HG03103 (cell line): ENCODE measurements around the gene ABHD12B.
"Not testable (repeated sequence)": the region's sequence is repeated elsewhere in the genome, so short reads cannot be mapped to it uniquely, and the experiment has no call there.

Experiments
- ATAC-seq: cut with Tn5 transposase; IDR thresholded peaks from one replicate; pipeline ENCODE4 v1.9.1; 2021; ENCODE audit warnings: low read depth; ENCODE audit not compliant: unreplicated experiment

ABHD12B gene

DNA sequence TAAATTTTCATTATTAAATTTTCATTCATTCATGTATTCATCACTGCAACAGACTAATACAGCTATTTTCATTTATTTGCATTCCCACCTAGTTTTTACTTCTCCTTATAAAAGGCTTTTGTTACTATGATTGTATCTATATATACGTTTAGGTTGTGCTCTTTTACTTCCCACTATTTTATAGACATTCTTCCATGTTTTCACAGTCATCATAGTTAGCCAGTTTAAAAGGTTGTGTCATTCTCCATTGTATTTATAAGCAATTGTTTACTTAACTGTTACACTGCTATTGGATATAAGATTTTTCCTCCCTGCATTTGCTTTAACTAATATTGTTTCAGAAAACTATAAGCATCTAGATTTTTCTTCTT is 12.0 kb downstream of the ABHD12B start:
- ATAC-seq = no peak

DNA sequence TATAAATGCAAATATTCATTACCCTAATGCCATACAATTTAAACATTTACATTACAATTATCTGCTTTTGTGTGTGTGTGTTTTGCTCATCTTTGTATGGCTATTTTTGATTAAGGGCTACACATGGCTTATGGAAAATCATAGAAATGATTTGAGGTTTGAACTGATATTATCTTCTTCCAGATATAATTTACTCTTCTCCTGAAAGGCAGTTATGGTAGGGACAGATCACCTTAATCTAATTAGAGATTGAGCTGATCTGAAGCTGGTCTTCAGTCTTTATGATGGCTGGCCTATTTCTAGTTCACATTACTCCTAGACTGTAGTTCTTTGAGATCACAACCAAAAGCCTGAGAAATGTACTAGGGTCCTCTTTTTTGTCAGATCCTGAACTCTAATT is 15.6 kb downstream of the ABHD12B start:
- ATAC-seq = no peak

DNA sequence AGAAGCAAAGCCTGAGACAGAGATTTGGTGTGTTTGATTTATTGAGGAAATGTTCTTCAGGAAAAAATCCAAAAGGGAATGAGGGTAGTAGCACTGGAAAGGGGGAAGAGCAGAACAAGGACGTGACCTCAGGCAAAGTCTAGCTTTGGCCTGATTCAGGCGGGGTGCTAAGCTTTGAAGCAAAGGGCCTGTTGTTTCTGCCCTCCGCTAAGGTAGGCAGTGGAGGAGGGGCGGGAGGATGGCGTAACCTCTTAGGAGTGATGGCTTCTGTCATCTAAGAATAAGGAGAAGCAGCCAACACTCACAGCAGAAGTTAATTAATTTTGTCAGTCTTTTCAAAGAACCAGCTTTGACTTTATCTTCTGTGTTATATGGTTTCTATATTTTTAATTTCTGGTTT is 20.4 kb downstream of the ABHD12B start:
- ATAC-seq = no peak

DNA sequence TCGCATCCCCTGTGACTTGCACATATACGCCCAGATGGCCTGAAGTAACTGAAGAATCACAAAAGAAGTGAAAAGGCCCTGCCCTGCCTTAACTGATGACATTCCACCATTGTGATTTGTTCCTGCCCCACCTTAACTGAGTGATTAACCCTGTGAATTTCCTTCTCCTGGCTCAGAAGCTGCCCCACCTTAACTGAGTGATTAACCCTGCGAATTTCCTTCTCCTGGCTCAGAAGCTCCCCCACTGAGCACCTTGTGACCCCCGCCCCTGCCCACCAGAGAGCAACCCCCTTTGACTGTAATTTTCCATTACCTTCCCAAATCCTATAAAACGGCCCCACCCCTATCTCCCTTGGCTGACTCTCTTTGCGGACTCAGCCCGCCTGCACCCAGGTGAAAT is 24.6 kb downstream of the ABHD12B start:
- not testable (repeated sequence) for ATAC-seq

DNA sequence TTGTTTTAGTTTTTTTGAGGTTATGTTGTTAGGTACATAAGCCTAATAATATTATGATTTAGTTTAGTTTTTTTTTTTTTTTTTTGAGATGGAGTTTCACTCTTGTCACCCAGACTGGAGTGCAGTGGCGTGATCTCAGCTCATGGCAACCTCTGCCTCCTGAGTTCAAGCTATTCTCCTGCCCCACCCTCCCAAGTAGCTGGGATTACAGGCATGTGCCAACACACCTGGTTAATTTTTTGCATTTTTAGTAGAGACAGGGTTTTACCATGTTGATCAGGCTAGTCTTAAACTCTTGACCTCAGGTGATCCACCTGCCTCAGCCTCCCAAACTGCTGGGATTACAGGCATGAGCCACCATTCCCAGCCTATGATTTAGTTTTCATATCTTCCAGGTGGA is 25.2 kb downstream of the ABHD12B start:
- not testable (repeated sequence) for ATAC-seq

DNA sequence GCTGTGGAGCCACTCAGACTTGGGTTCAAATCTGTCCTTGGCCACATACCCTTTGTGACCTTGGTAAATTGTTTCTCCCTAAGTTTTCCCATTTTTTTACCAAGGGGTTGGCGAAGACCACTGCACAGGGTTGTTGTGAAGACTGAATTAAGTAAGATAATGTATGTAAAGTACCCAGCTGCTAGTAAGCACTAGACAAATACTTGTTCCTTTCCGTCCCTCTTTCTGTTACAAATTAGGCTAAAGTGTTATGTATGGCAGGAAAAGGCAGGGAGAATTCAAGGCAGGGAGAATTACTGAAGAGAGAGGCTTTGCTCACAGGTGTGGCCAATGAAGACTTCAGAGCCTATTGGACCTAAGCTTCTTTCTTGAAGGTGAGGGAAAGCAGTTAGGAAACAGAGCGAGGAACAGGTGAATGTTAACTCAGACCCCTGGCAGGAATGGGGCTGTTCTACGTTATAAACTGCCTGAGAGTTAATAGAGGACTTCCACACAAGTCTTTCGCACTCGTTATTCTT is 25.9 kb downstream of the ABHD12B start:
- no peak for ATAC-seq

DNA sequence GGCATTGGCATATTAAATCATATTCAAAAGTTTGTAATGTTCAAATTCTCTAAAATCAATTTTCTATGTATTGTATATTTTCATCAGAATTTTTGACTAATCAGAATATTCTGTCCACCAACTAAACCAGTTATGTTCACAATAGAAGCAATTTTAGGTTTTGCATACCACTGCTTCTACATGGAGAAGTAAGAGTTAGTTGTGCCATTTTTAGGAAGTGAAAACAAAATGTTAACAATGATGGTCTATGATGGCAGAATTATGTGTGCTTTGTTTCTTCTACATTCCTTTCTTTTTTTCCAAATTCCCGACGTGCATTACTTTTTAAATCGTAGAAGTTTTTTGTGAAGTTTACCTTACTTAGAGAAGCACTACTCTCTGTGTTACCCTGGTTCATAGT is 29.5 kb downstream of the ABHD12B start:
- ATAC-seq = no peak

DNA sequence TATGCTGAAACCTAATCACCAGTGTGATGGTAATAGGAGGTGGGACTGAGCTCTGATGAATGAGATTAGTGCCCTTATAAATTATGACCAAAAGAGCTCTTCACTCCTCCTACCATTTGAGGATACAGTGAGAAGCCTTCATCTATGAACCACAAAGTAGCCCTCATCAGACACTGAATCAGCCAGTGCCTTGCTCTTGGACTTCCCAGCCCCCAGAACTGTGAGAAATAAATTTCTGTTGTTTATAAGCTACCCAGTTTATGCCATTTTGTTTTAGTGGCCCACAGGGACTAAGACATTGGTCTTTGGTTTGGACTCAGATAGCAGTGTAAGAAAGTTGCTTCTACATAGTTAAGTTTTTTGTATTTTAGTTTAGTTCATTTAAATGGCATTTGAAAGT is 32.9 kb downstream of the ABHD12B start:
- no peak for ATAC-seq

DNA sequence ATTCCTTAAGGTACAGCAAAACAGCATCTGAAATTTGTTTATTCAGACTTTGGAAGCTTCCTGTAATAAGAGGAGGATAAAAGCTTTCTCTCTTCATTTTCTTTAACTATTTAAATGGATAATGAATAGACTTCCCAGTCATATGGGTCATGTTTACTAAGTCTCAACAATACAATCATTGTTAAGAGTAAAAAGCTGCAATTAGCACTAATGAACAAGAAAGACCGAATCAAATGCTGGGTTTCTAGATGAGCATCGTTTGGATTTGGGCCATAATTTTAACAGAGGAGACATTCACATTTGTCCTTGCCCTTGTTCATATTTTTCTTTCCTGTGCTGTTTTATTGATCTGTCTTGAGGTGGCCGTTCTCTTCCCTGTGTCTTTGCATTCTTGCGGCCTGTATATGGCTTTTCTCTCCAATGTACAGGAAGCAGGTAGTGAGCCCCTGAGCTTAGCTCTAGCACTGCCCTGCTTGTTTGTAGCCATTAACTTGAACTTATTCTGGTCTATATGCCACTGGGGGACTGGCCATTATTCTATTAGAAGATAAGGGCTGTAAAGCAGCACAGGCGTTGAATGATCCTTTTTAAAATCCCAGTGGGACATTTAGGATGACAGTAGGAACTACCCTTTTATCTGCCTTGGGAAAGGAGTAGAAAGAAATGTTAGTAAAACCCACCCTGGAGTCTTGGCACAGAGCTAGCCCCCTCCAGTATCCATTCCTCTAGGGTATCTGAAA is 34.6 kb downstream of the ABHD12B start:
- ATAC-seq = no peak

DNA sequence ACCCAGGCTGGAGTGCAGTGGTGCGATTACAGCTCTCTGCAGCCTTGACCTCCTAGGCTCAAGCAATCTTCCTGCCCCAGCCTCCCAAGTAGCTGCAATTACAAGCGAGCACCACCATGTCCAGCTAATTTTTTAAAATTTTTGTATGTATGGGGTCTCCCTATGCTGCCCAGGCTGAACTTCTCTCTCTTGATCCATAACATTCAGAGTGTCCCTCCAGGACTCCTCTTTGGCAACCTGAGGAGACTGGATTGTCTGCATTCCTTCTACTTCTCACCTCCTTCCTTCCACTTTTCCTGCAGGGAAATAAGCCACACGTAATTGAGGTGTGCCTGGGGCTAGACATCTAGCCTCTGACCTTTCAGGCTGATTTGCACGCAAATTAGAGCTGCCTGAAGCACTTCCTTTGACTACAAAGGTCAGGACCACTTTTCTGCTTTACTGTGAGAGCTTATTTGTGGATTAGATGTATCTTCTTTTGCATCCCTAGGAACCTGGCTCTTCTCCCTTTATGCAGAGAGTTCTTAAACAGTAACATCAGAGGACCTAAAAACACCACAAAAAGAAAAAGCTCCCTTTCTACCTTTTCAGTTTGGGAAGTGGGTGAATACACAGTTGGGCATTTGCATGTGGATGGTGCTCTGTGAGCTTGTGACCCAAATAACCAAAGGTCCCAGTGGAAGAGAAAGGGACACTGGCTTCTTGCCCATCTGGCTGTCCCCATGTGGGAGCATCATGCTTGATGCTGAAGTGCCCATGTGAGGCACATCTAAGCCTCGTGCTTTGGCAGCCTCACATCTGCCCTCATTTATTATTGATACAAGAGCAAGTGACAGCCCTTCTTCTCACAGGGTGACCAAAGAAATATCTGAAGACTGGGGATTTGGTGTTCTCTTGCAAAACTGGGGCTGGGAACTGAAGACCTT is 38.9 kb downstream of the ABHD12B start:
- no peak for ATAC-seq

DNA sequence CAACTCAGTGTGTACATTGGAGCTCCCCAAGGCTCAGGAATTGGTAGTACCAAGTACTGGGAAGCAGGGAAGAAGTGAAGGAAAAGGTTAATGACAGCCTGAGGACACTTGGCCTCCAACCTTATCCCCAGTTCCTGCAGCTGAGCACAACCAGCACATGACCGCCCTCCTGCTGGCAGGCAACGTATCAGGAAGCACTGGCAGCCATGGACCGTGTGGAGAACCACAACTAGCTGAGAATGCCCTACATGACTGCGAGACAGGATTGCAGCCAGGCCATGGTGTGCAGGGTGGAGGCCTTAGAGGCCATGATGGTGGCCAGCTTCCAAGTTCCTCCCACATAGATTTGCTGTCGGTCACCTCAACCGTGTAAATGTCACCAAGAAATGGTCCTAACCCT is 45.6 kb downstream of the ABHD12B start:
- no peak for ATAC-seq

DNA sequence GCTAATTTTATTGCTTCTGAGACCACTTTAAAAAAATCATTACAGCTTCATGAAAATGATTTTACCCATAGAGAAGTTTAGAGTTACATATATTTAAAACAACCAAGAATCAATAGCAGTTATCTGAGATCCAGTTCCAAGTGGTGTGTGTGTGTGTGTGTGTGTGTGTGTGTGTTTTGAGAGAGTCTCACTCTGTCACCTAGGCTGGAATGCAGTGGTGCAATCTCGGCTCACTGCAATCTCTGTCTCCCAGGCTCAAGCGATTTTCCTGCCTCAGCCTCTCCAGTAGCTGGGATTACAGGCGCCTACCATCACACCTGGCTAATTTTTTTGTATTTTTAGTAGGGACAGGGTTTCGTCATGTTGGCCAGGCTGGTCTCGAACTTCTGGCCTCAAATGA is 47.7 kb downstream of the ABHD12B start:
- ATAC-seq = not testable (repeated sequence)

DNA sequence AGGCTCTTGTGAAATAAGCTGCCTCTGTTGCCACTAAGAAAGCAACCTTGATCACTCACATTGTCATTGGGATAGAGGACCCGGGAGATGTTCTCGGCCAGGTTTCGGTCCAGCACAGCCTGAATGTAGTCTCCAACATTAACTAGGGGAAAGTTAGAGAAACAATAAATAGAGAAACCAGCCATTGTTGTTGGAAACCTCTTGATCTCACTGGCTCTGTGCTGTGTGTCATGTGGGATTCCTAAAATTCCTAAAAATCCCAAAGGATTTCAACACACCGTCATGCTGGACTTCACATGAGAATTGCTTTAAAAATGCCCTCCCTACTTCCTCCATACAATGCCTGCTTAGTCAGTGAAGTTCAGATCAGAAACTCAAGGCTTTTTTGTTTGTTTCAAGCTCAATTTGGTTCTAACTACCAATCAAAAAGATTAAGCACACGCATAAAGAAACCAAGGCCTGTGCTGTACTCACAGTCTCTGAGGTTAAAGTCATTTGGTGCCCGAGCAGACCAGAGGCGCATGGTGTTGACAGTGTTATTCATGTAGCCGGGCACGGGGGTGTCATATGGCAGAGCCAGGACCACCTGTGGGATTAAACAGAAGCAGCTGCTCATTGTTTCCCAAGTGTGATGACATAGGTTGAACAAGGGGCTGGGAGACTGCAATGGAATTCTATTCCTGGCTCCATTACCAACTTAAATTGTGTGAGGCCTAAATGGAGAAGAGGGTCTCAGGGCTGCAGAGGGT is 48.8 kb downstream of the ABHD12B start:
- ATAC-seq = no peak

DNA sequence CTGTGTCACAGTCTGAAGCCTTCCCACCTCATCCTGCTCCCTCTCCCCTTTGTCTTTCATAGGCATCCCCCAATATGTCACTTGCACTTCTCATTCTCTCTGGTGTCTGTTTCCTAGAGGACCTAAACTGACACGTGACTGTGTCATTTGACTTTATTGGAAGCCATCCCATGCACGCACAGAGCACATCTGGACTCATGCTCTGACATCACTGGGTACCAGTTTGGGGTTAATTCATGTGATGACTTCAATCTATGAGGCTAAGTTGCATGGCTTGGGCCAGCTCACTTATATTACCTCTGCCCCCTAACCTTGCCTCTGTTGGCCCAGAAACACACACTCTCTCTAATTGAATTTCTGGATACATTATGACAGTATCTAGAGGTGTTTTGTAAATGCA is 51.0 kb downstream of the ABHD12B start:
- no peak for ATAC-seq

DNA sequence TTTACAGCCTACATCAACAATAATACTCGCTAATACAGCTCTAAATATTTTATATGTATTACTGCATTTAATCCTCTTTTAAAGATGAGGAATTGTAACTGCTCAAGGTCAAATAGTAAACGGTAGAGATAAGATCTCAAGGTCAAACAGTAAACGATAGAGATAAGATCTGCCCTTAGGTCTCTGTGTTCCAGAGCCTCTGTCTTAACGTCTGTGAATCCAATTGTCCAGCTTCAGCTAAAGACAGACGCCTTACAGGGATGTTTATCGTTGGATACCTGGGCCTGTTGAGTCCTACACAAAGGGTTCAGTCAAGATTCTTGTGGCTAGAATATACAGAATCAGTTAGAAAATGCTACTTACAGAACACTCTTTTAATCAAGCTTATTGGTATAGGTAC is 52.4 kb downstream of the ABHD12B start:
- ATAC-seq = no peak

DNA sequence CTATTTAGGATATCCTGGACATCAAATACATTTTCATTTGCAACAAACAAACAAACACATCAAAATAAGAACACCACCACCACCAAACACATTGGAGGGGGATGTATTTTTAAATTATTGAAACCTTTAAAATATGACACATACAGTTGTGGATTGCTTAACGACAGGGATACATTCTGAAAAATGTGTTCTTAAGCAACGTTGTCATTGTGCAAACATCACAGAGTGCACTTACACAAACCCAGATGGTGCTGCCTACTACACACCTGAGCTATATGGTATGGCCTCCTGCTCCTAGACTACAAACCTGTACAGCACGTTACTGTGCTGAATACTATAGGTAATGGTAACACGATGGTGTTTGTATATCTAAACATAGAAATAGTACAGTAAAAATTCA is 53.0 kb downstream of the ABHD12B start:
- no peak for ATAC-seq

DNA sequence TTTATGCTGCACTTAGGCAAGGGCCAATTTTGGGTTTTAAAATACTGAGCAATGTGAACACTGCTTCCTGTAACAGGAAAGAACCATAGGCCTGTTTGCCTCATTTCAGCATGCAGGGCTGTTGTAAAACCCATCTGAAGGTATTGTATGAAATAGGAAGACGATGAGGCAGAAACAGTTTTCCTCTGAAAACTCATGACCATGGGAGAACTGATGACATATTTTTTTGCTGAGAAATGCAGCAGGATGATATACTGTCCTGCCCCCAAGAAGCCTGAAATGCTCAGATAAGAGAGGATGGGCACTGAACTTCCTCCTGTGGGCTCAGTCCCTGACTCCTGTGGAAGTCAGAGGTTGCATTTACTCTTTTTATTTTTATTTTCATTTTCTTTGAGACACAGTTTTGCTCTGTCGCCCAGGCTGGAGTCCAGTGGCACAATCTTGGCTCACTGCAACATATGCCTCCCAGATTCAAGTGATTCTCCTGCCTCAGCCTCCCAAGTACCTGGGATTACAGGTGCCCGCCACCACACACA is 55.1 kb downstream of the ABHD12B start:
- ATAC-seq = no peak

DNA sequence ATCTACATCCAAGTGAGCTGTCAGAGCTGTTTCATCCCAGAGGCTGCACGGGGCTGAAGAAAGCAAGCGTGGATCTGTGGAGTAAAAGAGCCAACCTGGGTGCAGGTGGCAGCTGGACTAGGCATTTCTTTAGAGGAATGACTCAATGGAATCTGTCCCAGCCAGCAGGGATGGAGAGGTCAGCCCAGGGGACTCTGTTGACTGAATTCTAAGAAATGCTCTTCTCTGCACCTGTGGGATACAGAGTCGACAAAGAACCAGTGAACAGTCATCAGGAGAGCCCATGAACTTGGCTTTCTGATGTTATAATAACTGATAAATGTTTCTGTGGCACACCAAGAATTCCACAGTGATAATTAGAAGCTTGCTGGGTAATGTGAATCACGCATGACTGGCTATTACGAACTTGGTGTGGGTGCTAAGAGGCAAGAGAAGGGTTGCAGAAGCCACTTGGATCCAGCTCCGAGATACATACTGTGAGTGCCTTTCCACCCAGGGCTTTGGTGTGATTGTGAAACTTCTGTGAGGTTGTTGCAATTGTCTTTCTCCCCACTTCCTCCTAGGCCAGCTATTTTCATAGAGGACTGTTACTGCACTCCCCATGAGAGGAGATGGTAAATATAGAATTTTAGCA is 56.3 kb downstream of the ABHD12B start:
- peak; percentile 89 for ATAC-seq

DNA sequence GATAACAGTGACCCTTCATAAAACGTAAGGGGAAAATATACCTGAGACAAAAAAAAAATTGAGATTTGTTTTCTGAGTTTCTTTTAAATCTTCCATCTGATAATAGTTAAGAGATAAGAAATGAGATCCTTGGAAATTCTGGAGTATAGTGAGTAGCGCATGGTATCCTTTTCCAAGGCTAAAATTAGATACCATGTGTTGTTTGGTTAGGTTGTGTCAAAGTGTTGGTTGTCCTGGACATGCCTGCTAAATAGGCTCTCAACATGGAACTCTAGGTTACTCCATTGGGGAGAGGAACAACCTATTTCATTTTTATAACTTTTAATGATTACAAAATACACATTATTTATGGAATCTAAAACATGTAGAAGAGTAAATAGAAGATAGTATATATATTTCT is 57.7 kb downstream of the ABHD12B start:
- ATAC-seq = no peak

DNA sequence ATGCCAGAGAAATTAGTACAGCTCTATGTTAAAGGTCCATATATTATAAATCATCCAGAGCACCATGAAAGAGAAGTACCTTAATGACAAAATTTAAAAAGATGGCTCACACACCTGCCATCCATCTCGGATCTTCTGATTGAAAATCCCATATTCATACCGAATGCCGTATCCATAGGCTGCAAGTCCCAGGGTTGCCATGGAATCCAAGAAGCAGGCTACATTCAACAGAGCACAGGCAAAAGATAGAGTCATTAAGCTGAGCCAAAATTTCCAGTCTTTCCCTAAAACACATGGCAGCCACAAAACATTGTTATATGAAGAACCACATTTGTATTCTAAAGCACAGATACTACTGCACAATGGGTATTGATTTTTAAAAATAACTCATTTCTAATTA is 59.7 kb downstream of the ABHD12B start:
- no peak for ATAC-seq
